GM18502 (cell line): ENCODE measurements around the gene ITGB4.
A peak's percentile ranks its signal among the peaks of the same experiment; 100 is the strongest.
"Not testable (repeated sequence)": the region's sequence is repeated elsewhere in the genome, so short reads cannot be mapped to it uniquely, and the experiment has no call there.

Experiments used
- ATAC-seq: cut with Tn5 transposase; IDR thresholded peaks from one replicate; pipeline ENCODE4 v1.9.1; 2021; ENCODE audit warnings: mild to moderate bottlenecking; ENCODE audit not compliant: unreplicated experiment, poor library complexity

The ITGB4 gene

DNA sequence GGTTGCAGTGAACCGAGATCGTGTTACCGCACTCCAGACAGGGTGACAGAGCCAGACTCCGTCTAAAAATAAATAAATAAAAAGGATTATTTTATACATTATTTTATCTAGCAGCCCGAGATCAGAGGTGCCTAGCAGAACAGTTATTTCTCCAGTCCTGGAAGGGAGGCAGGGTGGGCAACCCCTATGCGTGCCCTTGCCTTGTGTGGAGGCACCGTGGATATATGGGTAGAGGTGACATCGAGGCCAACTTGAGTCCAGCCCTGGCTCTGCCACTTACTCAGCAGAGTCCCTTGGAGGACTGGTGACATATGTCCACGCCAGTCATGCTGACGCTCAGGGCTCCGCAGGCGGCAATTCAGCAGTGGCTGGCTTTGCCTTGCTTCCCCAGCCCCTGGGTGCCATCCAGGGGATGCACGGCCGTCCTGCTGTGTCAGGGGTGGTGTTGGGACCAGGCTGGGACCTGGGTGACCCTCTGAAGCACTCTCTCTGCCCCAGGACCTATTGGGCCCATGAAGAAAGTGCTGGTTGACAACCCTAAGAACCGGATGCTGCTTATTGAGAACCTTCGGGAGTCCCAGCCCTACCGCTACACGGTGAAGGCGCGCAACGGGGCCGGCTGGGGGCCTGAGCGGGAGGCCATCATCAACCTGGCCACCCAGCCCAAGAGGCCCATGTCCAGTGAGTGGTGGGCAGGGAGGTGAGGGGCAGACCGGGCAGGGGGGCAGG lies 30.6 kb downstream of the ITGB4 start:
- no peak for ATAC-seq

DNA sequence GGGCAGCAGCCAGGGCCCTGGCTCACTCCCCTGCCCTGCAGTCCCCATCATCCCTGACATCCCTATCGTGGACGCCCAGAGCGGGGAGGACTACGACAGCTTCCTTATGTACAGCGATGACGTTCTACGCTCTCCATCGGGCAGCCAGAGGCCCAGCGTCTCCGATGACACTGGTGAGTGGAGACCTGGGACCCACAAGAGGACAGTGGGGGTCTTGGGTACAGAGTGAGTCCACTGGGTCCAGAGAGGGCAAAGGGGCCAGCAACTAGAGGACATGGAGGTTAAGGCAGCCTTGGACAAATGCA lies 31.1 kb downstream of the ITGB4 start:
- no peak for ATAC-seq

DNA sequence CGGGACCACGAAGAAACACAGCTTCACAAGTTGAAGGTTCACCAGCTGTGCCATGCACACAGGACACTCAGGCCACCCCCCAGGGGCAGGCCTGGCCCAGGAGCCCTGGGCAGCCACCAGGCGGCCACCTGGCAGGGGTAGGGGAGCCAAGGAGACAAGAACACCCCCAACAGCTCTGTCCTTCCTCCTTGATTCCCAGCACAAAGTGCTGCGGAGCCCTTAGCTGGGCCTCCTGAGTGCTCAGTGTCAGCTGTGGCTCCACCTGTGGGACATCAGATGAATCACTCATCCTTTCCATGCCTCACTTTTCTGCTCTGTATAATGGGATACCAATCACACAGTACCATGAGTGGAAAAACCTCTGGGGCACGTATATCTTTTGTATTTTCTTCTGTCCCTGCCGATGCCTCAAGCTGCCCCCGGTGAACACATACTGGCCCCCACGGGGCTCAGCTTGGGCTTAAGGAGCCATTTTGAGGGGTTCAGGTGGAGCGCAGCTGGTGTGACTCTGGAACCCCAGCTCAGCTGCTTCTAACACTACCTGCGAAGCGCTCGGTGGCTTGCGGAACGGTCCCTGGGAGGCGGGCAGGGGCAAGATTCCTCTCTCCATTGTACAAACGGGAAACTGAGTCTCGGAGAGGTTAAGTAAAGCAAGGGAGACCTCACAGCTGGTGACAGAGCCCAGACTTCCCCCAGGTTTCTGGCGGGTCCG lies 31.7 kb downstream of the ITGB4 start:
- no peak for ATAC-seq

DNA sequence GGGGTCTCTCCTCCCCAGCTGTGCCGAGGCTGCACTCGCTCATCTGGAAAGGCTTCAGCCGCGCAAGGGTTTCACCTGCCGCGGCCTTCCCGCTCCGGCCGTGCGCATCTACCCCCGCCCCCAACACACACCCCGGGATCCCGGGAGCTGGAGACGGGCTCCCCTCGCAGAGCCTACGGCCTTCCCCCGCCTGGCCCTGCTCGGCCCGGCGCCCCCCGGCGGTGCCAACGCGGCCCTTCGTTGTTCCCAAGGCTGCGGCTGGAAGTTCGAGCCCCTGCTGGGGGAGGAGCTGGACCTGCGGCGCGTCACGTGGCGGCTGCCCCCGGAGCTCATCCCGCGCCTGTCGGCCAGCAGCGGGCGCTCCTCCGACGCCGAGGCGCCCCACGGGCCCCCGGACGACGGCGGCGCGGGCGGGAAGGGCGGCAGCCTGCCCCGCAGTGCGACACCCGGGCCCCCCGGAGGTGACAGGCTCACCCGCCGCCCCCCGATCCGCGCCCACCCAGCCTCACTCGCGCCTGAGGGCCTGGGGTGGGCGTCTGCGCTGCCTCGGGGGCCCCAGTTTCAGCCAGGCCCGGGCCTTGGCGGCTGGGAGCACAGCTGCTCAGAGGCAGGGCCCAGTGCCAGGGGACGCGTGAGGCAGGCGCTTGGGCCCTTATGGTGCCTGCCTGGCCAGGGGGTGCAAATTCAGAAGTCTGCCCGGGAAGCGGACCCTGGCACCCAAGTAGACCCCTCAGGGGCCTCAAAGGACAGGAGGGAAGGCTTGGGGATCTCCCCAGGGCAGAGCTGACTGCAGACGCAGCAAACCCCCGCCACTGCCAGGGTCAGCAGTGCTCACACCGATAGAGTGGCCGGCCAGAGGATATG lies 32.5 kb downstream of the ITGB4 start:
- ATAC-seq, result peak; percentile 57

DNA sequence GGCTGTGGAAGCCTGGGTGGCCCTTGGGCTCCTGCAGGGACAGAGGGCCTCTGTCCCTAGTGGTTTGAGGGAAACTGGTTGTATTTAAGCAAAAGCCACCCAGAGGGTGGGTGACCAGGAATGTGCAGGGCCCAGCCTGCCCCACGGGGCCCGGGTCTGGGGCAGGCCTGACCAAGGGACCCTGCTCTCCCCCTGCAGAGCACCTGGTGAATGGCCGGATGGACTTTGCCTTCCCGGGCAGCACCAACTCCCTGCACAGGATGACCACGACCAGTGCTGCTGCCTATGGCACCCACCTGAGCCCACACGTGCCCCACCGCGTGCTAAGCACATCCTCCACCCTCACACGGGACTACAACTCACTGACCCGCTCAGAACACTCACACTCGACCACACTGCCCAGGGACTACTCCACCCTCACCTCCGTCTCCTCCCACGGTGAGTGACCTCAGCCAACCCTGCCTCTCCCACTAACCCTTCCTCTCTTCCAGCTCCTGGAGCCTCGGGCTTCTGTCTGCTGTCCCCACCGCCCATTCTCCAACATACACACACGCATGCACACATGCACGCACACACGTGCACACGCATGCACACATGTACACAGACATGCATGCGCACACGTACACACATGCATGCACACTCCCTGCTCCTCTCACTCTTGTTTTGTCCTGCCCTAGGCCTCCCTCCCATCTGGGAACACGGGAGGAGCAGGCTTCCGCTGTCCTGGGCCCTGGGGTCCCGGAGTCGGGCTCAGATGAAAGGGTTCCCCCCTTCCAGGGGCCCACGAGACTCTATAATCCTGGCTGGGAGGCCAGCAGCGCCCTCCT lies 33.3 kb downstream of the ITGB4 start:
- no peak for ATAC-seq

DNA sequence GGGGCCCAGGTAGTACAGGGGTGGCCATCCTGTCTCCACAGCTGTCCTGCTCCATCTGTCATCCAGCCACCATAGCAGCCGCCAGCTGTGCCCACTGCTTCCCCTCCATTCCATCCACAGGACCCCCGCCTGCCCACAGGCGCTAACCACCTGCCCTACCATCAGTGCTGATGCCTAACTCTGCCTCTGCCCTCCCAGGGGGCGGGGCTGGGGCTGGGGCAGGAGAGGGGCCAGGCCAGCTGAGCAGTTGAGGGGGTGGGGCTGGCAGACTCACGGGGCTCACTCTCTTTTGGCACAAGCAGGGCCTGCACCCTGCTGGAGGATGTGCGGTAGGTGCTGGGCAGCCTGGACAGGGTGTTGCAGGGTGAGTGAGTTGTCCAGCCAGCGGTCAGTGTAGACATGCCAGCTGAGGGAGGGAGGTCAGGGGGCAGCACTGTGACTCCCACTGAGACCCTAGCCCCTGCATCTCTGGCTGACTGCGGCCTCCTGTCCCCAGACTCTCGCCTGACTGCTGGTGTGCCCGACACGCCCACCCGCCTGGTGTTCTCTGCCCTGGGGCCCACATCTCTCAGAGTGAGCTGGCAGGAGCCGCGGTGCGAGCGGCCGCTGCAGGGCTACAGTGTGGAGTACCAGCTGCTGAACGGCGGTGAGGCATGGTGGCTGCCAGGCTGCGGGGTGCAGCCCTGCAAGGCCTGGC lies 34.1 kb downstream of the ITGB4 start:
- no peak for ATAC-seq

DNA sequence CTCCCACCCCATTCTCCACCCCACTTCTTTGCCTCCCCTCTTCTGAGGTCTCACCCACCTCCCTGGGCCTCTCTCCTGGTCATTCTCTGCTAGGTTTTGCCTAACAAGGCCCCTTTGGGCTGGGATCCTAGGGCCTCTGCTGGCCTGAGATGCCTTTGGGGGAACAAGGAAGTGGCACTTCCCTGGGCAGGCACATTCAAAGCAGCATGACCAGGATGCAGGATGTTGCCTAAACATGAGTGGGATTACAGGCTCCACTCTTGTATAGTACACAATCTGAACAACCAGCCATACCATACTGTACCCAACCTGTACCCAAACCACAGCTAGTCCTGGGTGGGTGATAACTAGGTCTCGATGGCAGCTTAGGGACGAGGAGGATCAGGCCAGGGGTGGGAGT lies 34.7 kb downstream of the ITGB4 start:
- ATAC-seq, result no peak

DNA sequence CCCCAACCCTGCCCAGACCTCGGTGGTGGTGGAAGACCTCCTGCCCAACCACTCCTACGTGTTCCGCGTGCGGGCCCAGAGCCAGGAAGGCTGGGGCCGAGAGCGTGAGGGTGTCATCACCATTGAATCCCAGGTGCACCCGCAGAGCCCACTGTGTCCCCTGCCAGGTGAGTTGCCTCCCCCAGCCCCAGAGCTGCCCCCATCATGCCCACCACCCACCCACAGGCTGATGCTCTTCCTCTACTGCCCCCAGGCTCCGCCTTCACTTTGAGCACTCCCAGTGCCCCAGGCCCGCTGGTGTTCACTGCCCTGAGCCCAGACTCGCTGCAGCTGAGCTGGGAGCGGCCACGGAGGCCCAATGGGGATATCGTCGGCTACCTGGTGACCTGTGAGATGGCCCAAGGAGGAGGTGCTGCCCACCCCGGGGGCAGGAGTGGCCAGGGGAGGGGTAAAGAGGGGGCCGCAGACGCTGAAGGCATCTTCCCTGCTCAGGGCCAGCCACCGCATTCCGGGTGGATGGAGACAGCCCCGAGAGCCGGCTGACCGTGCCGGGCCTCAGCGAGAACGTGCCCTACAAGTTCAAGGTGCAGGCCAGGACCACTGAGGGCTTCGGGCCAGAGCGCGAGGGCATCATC lies 35.3 kb downstream of the ITGB4 start:
- ATAC-seq, result no peak

DNA sequence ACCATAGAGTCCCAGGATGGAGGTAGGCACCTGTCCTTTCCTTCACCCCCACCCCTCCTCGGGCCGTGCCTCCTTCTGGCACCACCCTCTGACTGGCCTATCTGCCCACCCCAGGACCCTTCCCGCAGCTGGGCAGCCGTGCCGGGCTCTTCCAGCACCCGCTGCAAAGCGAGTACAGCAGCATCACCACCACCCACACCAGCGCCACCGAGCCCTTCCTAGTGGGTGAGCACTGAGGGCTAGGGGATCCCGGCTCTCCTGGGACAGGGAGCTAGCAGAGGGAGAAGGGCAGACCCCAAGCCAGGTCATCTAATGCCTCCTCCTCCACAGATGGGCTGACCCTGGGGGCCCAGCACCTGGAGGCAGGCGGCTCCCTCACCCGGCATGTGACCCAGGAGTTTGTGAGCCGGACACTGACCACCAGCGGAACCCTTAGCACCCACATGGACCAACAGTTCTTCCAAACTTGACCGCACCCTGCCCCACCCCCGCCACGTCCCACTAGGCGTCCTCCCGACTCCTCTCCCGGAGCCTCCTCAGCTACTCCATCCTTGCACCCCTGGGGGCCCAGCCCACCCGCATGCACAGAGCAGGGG lies 35.9 kb downstream of the ITGB4 start:
- no peak for ATAC-seq

DNA sequence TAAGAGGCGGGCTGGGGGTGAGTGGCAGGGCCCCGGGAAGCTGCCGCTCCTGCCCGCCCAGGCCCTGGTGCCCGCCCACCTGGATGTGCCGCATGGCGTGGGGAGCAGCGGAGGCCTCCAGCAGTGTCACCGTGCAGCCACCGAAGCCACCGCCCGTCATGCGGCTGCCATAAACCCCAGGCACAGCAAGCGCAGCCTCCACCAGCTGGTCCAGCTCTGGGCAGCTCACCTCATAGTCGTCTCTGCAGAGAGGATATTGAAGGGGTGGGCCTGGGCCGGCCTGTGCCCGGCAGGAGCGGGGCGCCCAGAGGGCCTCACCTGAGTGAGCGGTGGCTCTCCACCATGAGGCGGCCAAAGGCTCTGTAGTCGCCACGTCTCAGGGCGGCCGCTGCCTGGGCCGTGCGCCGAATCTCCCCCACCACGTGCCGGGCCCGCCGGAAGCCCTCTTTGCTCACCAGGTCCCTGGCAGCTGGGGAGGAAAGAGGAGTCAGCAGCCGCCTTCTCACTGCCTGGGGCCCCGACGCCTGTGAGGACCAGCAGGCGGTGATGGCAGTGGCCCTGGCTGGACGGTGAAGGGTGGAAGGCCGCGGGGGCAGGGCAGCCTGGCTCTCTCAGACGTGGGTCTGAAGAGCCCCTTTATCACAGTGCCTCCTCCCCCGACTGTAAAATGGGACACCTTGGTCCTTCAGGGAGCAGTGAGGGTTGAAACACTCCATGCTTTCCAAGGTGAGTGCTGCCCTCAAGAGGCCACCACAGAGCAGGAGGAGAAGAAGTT lies 37.1 kb downstream of the ITGB4 start:
- no peak for ATAC-seq

DNA sequence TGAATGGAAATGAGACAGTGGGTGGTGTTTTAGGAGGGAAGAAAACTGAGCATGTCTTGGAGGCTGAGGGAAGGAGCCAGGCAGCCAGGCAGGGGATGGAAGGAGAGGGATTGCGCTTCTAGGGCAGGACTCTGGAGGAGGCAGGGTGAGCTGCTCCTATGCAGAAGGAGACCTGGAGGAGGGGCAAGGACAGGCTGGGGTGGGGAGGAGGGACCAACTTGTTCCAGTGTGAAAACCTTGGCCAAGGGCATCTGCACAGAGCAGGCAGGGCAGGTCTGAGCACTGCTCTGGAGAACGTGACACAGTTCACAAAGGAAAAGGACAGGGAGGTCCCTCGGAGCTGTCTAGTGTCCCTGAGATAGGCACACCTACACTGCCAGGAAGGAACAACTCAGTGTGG lies 38.2 kb downstream of the ITGB4 start:
- no peak for ATAC-seq

DNA sequence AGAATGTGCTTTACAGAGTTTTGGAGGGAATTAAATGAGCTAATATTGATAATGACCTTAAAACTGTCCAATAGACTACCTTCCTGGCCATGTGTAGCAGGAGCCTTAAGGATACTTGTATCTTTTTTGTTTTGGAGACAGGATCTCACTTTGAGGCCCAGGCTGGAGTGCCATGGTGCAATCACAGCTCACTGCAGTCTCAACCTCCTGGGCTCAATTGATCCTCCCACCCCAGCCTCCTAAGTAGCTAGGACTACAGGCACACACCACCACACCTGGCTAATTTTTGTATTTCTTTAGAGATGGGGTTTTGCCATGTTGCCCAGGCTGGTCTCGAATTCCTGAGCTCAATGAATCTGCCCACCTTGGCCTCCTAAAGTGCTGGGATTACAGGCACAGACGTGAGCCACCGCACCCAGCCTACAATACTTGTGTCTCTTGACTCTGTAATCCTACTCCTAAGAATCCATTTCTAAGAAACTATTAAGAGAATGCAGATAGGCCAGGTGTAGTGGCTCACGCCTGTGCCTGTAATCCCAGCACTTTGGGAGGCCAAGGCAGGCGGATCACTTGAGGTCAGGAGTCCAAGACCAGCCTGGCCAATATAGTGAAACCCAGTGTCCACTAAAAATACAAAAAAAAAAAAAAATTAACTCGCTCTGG lies 38.9 kb downstream of the ITGB4 start:
- not testable (repeated sequence) for ATAC-seq

DNA sequence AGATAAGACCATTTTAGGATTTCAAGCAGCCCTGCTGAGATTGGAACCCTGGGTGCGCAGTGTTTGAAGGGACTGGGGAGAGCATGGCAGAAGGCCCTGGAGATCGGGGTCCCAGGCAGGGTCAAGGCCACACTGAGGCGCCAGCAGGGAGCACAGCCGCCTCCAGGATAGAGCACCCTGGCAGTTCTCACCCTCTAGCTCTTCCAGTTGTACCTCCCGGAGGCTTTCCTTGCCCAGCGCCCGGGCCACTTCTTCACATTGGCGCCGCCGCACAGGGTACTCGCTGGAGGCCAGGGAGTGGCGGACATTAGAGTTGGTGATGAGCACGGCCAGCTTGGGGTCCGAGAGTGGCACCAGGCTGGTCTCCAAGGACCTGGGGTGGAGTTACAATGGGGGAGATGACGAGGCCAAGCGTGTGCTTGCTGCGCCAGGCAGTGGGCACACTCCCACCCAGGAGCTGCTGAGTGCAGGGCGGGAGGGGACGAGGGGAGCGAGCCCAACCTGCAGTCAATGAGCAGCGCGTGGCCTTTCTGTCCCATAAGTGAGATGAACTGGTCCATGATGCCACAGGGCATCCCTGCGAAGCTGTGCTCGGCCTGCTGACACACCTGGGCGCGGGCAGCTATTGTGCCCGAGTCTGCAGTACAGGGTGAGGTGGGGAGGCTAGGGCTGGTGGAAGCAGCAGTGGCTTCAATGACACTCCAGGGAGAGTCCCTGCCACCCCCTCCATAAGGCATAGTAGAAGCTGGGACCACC lies 41.4 kb downstream of the ITGB4 start:
- ATAC-seq, result no peak

DNA sequence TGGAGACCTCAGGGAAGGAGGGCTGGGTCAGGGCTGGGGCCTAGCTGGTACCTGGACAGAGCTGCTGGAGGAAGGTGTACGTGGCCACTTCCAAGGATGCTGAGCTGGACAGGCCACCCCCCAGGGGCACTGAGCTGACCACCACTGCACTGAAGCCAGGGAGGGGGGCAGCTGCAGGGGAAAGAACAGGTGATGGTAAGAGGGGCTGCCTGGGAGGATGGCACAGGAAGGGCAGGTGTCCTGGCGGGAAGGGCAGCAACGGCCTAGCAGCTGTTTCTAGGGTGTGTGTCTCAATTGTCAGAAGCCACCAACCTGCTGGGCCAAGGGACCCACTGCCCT lies 42.0 kb downstream of the ITGB4 start:
- ATAC-seq, result no peak

DNA sequence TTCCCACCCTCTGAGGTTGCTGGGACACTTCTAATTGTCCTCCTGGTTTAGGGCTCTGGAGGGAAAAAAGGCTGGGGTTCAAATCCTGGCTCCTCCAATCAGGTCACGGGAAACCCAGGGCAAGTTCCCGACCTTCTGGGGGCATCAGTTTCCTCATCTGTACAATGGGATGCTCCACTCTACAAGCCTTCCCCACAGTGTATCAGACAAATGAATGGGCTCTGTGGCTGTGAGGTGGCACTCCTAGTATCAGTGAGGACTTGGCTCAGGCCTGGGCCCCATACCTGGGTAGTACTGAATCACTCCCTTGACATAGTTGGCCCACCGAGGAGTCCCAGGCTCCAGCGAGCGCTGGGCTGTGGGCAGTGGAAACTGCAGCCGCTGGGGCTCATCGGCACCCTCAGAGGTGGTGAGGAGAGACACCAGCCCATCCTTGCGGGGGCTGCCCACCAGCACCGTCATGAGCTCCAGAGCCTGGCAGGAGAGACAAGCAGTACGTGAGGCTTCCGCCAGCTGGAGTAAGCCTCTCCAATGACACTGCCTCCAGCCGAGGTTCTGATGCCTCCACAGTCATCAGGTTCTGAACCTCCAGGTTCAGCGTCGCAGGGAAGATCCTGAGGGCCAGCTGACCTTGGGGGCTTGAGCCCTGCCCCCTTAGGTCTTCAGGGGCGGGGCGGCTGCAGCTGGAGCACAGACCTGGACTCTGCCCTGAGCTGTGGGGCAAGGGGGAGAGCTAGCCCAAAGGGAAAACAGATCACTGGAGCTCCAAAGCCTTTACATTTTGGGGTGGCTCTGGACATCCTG lies 42.6 kb downstream of the ITGB4 start:
- ATAC-seq, result no peak

DNA sequence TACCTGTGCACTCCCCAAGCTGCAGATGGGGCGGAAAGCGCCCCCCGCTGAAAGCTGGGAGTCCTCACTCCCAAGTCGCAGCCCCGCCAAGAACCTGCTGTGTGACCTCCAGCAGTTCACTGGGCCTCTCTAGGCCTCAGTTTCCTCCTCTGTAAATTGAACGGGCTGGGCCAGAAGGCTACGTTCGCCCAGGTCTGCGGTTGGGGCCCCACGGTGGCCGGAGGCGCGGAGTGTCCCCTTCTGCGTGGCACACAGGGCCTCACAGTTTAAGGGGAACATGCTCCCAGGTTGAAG lies 43.1 kb downstream of the ITGB4 start:
- no peak for ATAC-seq
